KMS-11 (cell line): Measurements from ENCODE around the gene MTHFSD.

Experiments used
- H2AFZ ChIP-seq: fragments of 200-600 bp; sonication (generic); 2 replicates; pipeline ENCODE4 v1.6.1; 2016; ENCODE audit warnings: antibody characterized with exemption, mixed run types, low read depth
- H3K27ac ChIP-seq: fragments of 200-600 bp; sonication (generic); 2 replicates; pipeline ENCODE4 v1.6.1; 2016; ENCODE audit warnings: mild to moderate bottlenecking, mixed run types
- H3K27me3 ChIP-seq: fragments of 200-600 bp; sonication (generic); 2 replicates; pipeline ENCODE4 v1.6.1; 2017; ENCODE audit warnings: mild to moderate bottlenecking, low read depth, mixed run types, moderate library complexity; ENCODE audit not compliant: insufficient read depth
- H3K36me3 ChIP-seq: fragments of 200-600 bp; sonication (generic); 2 replicates; pipeline ENCODE4 v1.6.1; 2017; ENCODE audit warnings: mild to moderate bottlenecking, mixed run types; ENCODE audit not compliant: insufficient read depth
- H3K4me1 ChIP-seq: fragments of 200-600 bp; sonication (generic); 2 replicates; pipeline ENCODE4 v1.6.1; 2016; ENCODE audit warnings: mild to moderate bottlenecking, low read depth, mixed run types; ENCODE audit not compliant: poor library complexity, severe bottlenecking
- H3K4me2 ChIP-seq: fragments of 200-600 bp; sonication (generic); 2 replicates; pipeline ENCODE4 v1.7.0; 2016; ENCODE audit warnings: mild to moderate bottlenecking, mixed run types
- H3K4me3 ChIP-seq: fragments of 200-600 bp; sonication (generic); IDR thresholded peaks from 2 replicates; pipeline ENCODE4 v1.6.1; 2017; ENCODE audit warnings: low read depth, low read length, mixed read lengths; ENCODE audit not compliant: insufficient read depth
- H3K79me2 ChIP-seq: fragments of 200-600 bp; sonication (generic); 2 replicates; pipeline ENCODE4 v1.6.1; 2016; ENCODE audit warnings: low read depth, mixed run types; ENCODE audit not compliant: insufficient read depth
- H3K9ac ChIP-seq: fragments of 200-600 bp; sonication (generic); 2 replicates; pipeline ENCODE4 v1.6.1; 2016; ENCODE audit warnings: mild to moderate bottlenecking, mixed run types
- H4K20me1 ChIP-seq: fragments of 200-600 bp; sonication (generic); 2 replicates; pipeline ENCODE4 v1.6.1; 2016; ENCODE audit warnings: mild to moderate bottlenecking, mixed run types; ENCODE audit not compliant: insufficient read depth
- TF ChIP-seq, protein P1 (sequence below): fragments of 200-600 bp; sonication (generic); conservative IDR thresholded peaks from 2 replicates; pipeline ENCODE4 v1.6.1; 2017; ENCODE audit warnings: low read depth, mild to moderate bottlenecking, antibody characterized with exemption, low read length, moderate library complexity, mixed read lengths

The MTHFSD gene

DNA sequence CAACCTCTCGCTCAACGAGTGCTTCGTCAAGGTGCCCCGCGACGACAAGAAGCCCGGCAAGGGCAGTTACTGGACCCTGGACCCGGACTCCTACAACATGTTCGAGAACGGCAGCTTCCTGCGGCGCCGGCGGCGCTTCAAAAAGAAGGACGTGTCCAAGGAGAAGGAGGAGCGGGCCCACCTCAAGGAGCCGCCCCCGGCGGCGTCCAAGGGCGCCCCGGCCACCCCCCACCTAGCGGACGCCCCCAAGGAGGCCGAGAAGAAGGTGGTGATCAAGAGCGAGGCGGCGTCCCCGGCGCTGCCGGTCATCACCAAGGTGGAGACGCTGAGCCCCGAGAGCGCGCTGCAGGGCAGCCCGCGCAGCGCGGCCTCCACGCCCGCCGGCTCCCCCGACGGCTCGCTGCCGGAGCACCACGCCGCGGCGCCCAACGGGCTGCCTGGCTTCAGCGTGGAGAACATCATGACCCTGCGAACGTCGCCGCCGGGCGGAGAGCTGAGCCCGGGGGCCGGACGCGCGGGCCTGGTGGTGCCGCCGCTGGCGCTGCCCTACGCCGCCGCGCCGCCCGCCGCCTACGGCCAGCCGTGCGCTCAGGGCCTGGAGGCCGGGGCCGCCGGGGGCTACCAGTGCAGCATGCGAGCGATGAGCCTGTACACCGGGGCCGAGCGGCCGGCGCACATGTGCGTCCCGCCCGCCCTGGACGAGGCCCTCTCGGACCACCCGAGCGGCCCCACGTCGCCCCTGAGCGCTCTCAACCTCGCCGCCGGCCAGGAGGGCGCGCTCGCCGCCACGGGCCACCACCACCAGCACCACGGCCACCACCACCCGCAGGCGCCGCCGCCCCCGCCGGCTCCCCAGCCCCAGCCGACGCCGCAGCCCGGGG lies 12.9 kb upstream of the MTHFSD start:
- Histone ChIP-seq H3K36me3 (no peaks in the 10 kb centered on the region), H4K20me1 (no peaks in the 10 kb centered on the region), H3K27ac (no peak overlapping the region), H3K4me3 (no peak overlapping the region), H3K27me3 (peaks cover 29% of the 10 kb centered on the region; the same call in 1 of the 2 replicates), H2AFZ (no peak overlapping the region), H3K79me2 (no peaks in the 10 kb centered on the region), H3K4me2 (no peak overlapping the region), H3K9ac (no peak overlapping the region), H3K4me1 (peaks cover 5% of the 10 kb centered on the region)
- TF ChIP-seq, protein P1, sequence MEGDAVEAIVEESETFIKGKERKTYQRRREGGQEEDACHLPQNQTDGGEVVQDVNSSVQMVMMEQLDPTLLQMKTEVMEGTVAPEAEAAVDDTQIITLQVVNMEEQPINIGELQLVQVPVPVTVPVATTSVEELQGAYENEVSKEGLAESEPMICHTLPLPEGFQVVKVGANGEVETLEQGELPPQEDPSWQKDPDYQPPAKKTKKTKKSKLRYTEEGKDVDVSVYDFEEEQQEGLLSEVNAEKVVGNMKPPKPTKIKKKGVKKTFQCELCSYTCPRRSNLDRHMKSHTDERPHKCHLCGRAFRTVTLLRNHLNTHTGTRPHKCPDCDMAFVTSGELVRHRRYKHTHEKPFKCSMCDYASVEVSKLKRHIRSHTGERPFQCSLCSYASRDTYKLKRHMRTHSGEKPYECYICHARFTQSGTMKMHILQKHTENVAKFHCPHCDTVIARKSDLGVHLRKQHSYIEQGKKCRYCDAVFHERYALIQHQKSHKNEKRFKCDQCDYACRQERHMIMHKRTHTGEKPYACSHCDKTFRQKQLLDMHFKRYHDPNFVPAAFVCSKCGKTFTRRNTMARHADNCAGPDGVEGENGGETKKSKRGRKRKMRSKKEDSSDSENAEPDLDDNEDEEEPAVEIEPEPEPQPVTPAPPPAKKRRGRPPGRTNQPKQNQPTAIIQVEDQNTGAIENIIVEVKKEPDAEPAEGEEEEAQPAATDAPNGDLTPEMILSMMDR: no peak

DNA sequence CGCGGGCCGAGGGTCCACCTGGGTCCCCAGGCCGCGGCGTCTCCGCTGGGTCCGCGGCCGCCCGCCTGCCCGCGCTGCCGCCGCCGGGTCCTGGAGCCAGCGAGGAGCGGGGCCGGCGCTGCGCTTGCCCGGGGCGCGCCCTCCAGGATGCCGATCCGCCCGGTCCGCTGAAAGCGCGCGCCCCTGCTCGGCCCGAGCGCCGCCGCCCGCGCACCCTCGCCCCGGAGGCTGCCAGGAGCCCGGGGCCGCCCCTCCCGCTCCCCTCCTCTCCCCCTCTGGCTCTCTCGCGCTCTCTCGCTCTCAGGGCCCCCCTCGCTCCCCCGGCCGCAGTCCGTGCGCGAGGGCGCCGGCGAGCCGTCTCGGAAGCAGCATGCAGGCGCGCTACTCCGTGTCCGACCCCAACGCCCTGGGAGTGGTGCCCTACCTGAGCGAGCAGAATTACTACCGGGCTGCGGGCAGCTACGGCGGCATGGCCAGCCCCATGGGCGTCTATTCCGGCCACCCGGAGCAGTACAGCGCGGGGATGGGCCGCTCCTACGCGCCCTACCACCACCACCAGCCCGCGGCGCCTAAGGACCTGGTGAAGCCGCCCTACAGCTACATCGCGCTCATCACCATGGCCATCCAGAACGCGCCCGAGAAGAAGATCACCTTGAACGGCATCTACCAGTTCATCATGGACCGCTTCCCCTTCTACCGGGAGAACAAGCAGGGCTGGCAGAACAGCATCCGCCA lies 12.1 kb upstream of the MTHFSD start:
- no peaks in the 10 kb centered on the region for H4K20me1 ChIP-seq
- no peak overlapping the region for H3K27ac ChIP-seq
- H2AFZ ChIP-seq: no peak overlapping the region
- peaks cover 5% of the 10 kb centered on the region for H3K4me1 ChIP-seq
- H3K36me3 ChIP-seq: no peaks in the 10 kb centered on the region
- H3K79me2 ChIP-seq: no peaks in the 10 kb centered on the region
- no peak overlapping the region for H3K4me2 ChIP-seq
- H3K9ac ChIP-seq: no peak overlapping the region
- TF ChIP-seq, protein P1: no peak
- H3K4me3 ChIP-seq: no peak overlapping the region
- peaks cover 29% of the 10 kb centered on the region; the same call in 1 of the 2 replicates for H3K27me3 ChIP-seq

DNA sequence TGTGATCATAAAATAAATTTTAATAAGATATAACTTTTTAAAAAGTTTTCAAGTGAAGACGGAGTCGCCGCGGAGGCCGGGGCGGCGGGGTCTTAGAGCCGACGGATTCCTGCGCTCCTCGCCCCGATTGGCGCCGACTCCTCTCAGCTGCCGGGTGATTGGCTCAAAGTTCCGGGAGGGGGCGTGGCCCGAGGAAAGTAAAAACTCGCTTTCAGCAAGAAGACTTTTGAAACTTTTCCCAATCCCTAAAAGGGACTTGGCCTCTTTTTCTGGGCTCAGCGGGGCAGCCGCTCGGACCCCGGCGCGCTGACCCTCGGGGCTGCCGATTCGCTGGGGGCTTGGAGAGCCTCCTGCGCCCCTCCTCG lies 11.5 kb upstream of the MTHFSD start, which contains the start of gene FOXC2:
Gene FOXC2, plus strand, starts transcription at position 229 of the 365 bp plus-strand sequence. CDS start 507 bp downstream, outside the sequence.
- H3K36me3 ChIP-seq: no peaks in the 10 kb centered on the region
- no peak within 1 kb of the TSS for H3K9ac ChIP-seq
- H3K4me1 ChIP-seq: peaks cover 5% of the 10 kb centered on the region
- no peak within 1 kb of the TSS for H3K4me2 ChIP-seq
- no peaks in the 10 kb centered on the region for H4K20me1 ChIP-seq
- TF ChIP-seq, protein P1: no peak
- no peak within 1 kb of the TSS for H2AFZ ChIP-seq
- H3K4me3 ChIP-seq: no peak within 1 kb of the TSS
- H3K27me3 ChIP-seq: peaks cover 31% of the 10 kb centered on the region; the same call in 1 of the 2 replicates
- H3K79me2 ChIP-seq: no peaks in the 10 kb centered on the region
- H3K27ac ChIP-seq: no peak within 1 kb of the TSS

DNA sequence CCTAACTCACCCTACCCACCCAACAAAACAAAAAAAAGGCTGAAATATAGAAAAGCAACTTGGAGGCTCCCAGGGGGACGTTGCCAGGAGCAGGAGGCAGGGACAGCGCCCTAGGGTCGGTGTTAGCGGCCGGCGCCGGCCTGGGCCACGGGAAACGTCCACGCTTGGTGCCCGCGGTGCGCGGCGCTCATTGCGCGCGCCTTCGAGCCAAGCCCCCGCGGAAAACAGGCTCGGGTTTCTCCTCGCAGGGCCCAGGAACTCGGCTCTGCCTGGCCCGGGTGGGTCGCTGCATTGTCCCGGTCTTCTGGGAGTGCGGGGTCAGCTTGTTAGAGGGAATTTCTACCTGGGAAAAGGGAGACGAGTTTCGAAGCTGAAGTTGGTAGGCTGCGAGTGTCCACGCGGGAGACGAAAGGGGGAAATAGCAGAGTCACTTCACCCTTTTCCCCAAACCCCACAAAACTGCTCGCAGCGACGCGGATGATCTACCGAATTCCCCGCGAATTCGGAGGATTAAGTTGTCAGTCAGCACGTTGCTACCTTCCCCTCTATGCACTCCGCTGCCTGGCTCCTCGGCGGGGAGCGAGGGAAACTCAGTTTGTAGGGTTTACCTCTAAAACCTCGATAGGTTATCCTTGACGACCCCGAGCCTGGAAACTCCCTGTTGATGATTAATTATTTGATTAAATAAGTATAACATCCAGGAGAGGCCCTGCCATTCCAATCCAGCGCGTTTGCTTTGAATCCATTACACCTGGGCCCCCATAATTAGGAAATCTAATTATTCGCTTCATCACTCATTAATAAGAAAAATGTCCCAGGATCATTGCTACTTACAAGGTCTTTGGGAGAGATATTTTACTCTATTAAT lies 10.8 kb upstream of the MTHFSD start:
- Histone ChIP-seq H3K79me2 (no peaks in the 10 kb centered on the region), H3K4me1 (peaks cover 5% of the 10 kb centered on the region), H3K36me3 (no peaks in the 10 kb centered on the region), H3K4me3 (no peak overlapping the region), H2AFZ (no peak overlapping the region), H3K9ac (no peak overlapping the region), H3K27ac (no peak overlapping the region), H3K27me3 (peaks cover 29% of the 10 kb centered on the region; the same call in 1 of the 2 replicates), H3K4me2 (no peak overlapping the region), H4K20me1 (no peaks in the 10 kb centered on the region)
- TF ChIP-seq, protein P1: no peak
